BE2C (cell line): Measurements from ENCODE around the gene KRT17.
"Not testable (repeated sequence)": the region's sequence is repeated elsewhere in the genome, so short reads cannot be mapped to it uniquely, and the experiment has no call there.

Source experiments
- DNase-seq: peaks from one replicate; pipeline ENCODE4 v3.0.0-alpha.2; 2020
- H3K27me3 ChIP-seq: fragments of 250-450 bp; sonication (Bioruptor Pico); 2 replicates; pipeline ENCODE4 v1.5.1; 2020; ENCODE audit warnings: mild to moderate bottlenecking
- H3K36me3 ChIP-seq: fragments of 250-450 bp; sonication (Bioruptor Pico); 2 replicates; pipeline ENCODE4 v1.5.1; 2020; ENCODE audit warnings: mild to moderate bottlenecking
- H3K4me1 ChIP-seq: fragments of 250-450 bp; sonication (Bioruptor Pico); 2 replicates; pipeline ENCODE4 v1.5.1; 2020
- H3K4me3 ChIP-seq: 2 replicates; pipeline ENCODE4 v1.5.1; 2011; ENCODE audit warnings: low read depth, low read length
- H3K9me3 ChIP-seq: fragments of 250-450 bp; sonication (Bioruptor Pico); 2 replicates; pipeline ENCODE4 v1.5.1; 2020
- CTCF ChIP-seq: IDR thresholded peaks from 2 replicates; pipeline ENCODE4 v1.5.1; 2012; ENCODE audit warnings: mild to moderate bottlenecking, low read depth, low read length

The KRT17 gene

GRCh38 chr17:41610061-41610517, 14.3 kb downstream of the KRT17 start:
- peak; percentile 71 for DNase-seq
- H3K9me3 ChIP-seq, H3K36me3 ChIP-seq, H3K27me3 ChIP-seq, H3K4me1 ChIP-seq, H3K4me3 ChIP-seq: not testable (repeated sequence)
- TF ChIP-seq CTCF = peak; percentile 42

GRCh38 chr17:41606930-41607329, 17.4 kb downstream of the KRT17 start:
- not testable (repeated sequence) for H3K4me3 ChIP-seq, H3K4me1 ChIP-seq, H3K9me3 ChIP-seq, H3K36me3 ChIP-seq, H3K27me3 ChIP-seq, DNase-seq

DNA sequence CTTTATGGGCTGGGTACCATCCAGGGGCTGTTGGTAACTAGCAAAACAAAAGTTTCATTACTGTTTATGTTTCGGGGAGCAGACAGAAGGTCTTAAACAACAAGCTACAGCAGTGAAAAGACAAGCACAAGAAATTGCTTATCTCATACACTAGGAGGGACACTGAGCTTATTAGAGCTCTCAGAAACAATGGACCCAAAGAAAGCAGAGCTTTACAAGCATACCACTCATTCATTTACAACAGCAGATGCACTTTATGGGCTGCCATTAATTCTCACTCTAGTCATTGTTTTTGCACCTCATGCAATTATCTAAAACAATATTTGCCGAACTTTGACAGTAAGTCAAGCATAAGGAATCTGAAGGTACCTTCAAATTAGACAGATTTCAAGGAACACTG, 21.9 kb downstream of the KRT17 start:
- no peak overlapping the region for H3K4me3 ChIP-seq
- H3K36me3 ChIP-seq = no peaks in the 10 kb centered on the region
- no peak for TF ChIP-seq CTCF
- H3K27me3 ChIP-seq = no peaks in the 10 kb centered on the region
- H3K4me1 ChIP-seq = 0 out of 2 replicates have a peak, but pooled peaks cover 4% of the 10 kb centered on the region
- no peak for DNase-seq
- H3K9me3 ChIP-seq = no peaks in the 10 kb centered on the region

- Histone ChIP-seq H3K36me3 (no peaks in the 10 kb centered on the region), H3K27me3 (no peaks in the 10 kb centered on the region), H3K9me3 (no peaks in the 10 kb centered on the region), H3K4me3 (no peak overlapping the region), H3K4me1 (0 out of 2 replicates have a peak, but pooled peaks cover 7% of the 10 kb centered on the region)
- no peak for DNase-seq
- no peak for TF ChIP-seq CTCF
Observed at GRCh38 chr17:41600318-41600717, 24.1 kb downstream of the KRT17 start.

- no peak for DNase-seq
- no peaks in the 10 kb centered on the region for H3K27me3 ChIP-seq
- no peak for TF ChIP-seq CTCF
- H3K9me3 ChIP-seq = no peaks in the 10 kb centered on the region
- H3K4me1 ChIP-seq = 0 out of 2 replicates have a peak, but pooled peaks cover 7% of the 10 kb centered on the region
- no peak overlapping the region for H3K4me3 ChIP-seq
- no peaks in the 10 kb centered on the region for H3K36me3 ChIP-seq
Observed at GRCh38 chr17:41599680-41600079, 24.7 kb downstream of the KRT17 start.

GRCh38 chr17:41595585-41595984, 28.8 kb downstream of the KRT17 start:
- DNase-seq = no peak
- H3K9me3 ChIP-seq = no peaks in the 10 kb centered on the region
- no peak overlapping the region for H3K4me3 ChIP-seq
- H3K4me1 ChIP-seq = 0 out of 2 replicates have a peak, but pooled peaks cover 7% of the 10 kb centered on the region
- no peaks in the 10 kb centered on the region for H3K36me3 ChIP-seq
- no peaks in the 10 kb centered on the region for H3K27me3 ChIP-seq
- TF ChIP-seq CTCF = no peak
